WTC11 (cell line): ENCODE data around the gene LINS1. TPM values are rescaled to one million over a fixed set of nuclear protein-coding genes. Genes with fewer than 3 reads are reported as not detected.

Experiments
- ATAC-seq: fragments of 200-7000 bp; cut with Tn5 transposase; 2 replicates; pipeline ENCODE4 v1.10.0; 2021; ENCODE audit warnings: mild to moderate bottlenecking, moderate library complexity
- CTCF ChIA-PET: fragments of 300-600 bp; sonication (Branson Sonifier 250); formaldehyde crosslinking; loops from one replicate; lab custom pipeline; 2021; ENCODE audit warnings: antibody characterized with exemption; lab: Charles Lee
- POLR2A ChIA-PET: fragments of 350-600 bp; sonication (Branson Sonifier 250); formaldehyde crosslinking; loops from one replicate; lab custom pipeline; 2021; ENCODE audit warnings: antibody characterized with exemption; lab: Charles Lee
- DNase-seq: peaks from one replicate; pipeline ENCODE4 v3.0.0; 2021; ENCODE audit warnings: low spot score
- H3K27ac Mint-ChIP-seq: 2 replicates; pipeline ENCODE4 v1.8.0; 2021; ENCODE audit warnings: mixed read lengths
- H3K27me3 Mint-ChIP-seq: 2 replicates; pipeline ENCODE4 v1.8.0; 2021; ENCODE audit warnings: low read depth, mild to moderate bottlenecking, moderate library complexity, mixed read lengths
- H3K36me3 Mint-ChIP-seq: 2 replicates; pipeline ENCODE4 v1.8.0; 2021; ENCODE audit warnings: mixed read lengths
- H3K4me1 Mint-ChIP-seq: 2 replicates; pipeline ENCODE4 v1.8.0; 2022; ENCODE audit warnings: mixed read lengths
- H3K4me3 Mint-ChIP-seq: 2 replicates; pipeline ENCODE4 v1.8.0; 2021; ENCODE audit warnings: mild to moderate bottlenecking, moderate library complexity, mixed read lengths
- H3K9me3 Mint-ChIP-seq: 2 replicates; pipeline ENCODE4 v1.8.0; 2021; ENCODE audit warnings: mixed read lengths
- ESRRA ChIP-seq: sonication (generic); formaldehyde crosslinking; IDR thresholded peaks from 2 replicates; pipeline ENCODE4 v1.8.1; 2022; ENCODE audit warnings: mild to moderate bottlenecking, missing genetic modification reagents, borderline replicate concordance
- FOXP1 ChIP-seq: sonication (generic); formaldehyde crosslinking; IDR thresholded peaks from 2 replicates; pipeline ENCODE4 v1.8.0; 2022; ENCODE audit warnings: missing genetic modification reagents, mild to moderate bottlenecking, moderate library complexity, borderline replicate concordance
- GTF2I ChIP-seq: fragments of 250-450 bp; sonication (Bioruptor Pico); conservative IDR thresholded peaks from 2 replicates; pipeline ENCODE4 v1.4.0; 2021; ENCODE audit warnings: mild to moderate bottlenecking
- MYBL2 ChIP-seq: sonication (generic); formaldehyde crosslinking; IDR thresholded peaks from 2 replicates; pipeline ENCODE4 v1.8.1; 2023; ENCODE audit warnings: mild to moderate bottlenecking, moderate library complexity, missing genetic modification reagents
- NFATC4 ChIP-seq: fragments of 250-450 bp; sonication (Bioruptor Pico); IDR thresholded peaks from 2 replicates; pipeline ENCODE4 v1.9.0; 2021; ENCODE audit warnings: mild to moderate bottlenecking
- SMAD4 ChIP-seq: sonication (generic); formaldehyde crosslinking; IDR thresholded peaks from 2 replicates; pipeline ENCODE4 v1.8.0; 2022; ENCODE audit warnings: mild to moderate bottlenecking, missing genetic modification reagents
- SP1 ChIP-seq: sonication (generic); formaldehyde crosslinking; conservative IDR thresholded peaks from 2 replicates; pipeline ENCODE4 v1.8.1; 2022; ENCODE audit warnings: missing genetic modification reagents
- TCF7 ChIP-seq: sonication (generic); formaldehyde crosslinking; IDR thresholded peaks from 2 replicates; pipeline ENCODE4 v1.8.0; 2022; ENCODE audit warnings: mild to moderate bottlenecking, low read depth, missing genetic modification reagents, moderate library complexity
- TEAD4 ChIP-seq: sonication (generic); formaldehyde crosslinking; IDR thresholded peaks from 2 replicates; pipeline ENCODE4 v1.8.0; 2022; ENCODE audit warnings: mild to moderate bottlenecking, missing genetic modification reagents
- ZNF263 ChIP-seq: sonication (generic); formaldehyde crosslinking; IDR thresholded peaks from 2 replicates; pipeline ENCODE4 v1.8.1; 2022; ENCODE audit warnings: low read depth, mild to moderate bottlenecking, moderate library complexity, missing genetic modification reagents
- total RNA-seq: library from RNA; stranded (reverse); gene quantifications from 3 replicates; pipeline ENCODE4 v1.2.3, GENCODE V29; 2021
- TF ChIP-seq, protein P1 (sequence below): sonication (generic); formaldehyde crosslinking; IDR thresholded peaks from 2 replicates; pipeline ENCODE4 v1.8.1; 2023; ENCODE audit warnings: mild to moderate bottlenecking, missing genetic modification reagents, moderate library complexity
- TF ChIP-seq, protein P2 (sequence below): sonication (generic); formaldehyde crosslinking; IDR thresholded peaks from 2 replicates; pipeline ENCODE4 v1.8.0; 2022; ENCODE audit warnings: mild to moderate bottlenecking, missing genetic modification reagents
- TF ChIP-seq, protein P3 (sequence below): sonication (generic); formaldehyde crosslinking; IDR thresholded peaks from 2 replicates; pipeline ENCODE4 v1.8.1; 2022; ENCODE audit warnings: mild to moderate bottlenecking, moderate library complexity, missing genetic modification reagents
- TF ChIP-seq, protein P4 (sequence below): sonication (generic); formaldehyde crosslinking; IDR thresholded peaks from 2 replicates; pipeline ENCODE4 v1.8.1; 2023; ENCODE audit warnings: mild to moderate bottlenecking, missing genetic modification reagents
- TF ChIP-seq, protein P5 (sequence below): sonication (generic); formaldehyde crosslinking; IDR thresholded peaks from 2 replicates; pipeline ENCODE4 v1.8.0; 2023; ENCODE audit warnings: missing genetic modification reagents
- TF ChIP-seq, protein P6 (sequence below): sonication (generic); formaldehyde crosslinking; conservative IDR thresholded peaks from 2 replicates; pipeline ENCODE4 v1.8.1; 2022; ENCODE audit warnings: mild to moderate bottlenecking, missing genetic modification reagents
- TF ChIP-seq, protein P7 (sequence below): sonication (generic); formaldehyde crosslinking; IDR thresholded peaks from 2 replicates; pipeline ENCODE4 v1.8.1; 2023; ENCODE audit warnings: mild to moderate bottlenecking, missing genetic modification reagents, moderate library complexity
- TF ChIP-seq, protein P8 (sequence below): fragments of 250-450 bp; sonication (Bioruptor Pico); IDR thresholded peaks from 2 replicates; pipeline ENCODE4 v2.1.2; 2022; ENCODE audit warnings: mild to moderate bottlenecking, moderate library complexity
- TF ChIP-seq, protein P9 (sequence below): fragments of 250-450 bp; sonication (Bioruptor Pico); IDR thresholded peaks from 2 replicates; pipeline ENCODE4 v1.9.0; 2021; ENCODE audit warnings: mild to moderate bottlenecking
- TF ChIP-seq, protein P10 (sequence below): sonication (generic); formaldehyde crosslinking; IDR thresholded peaks from 2 replicates; pipeline ENCODE4 v1.8.1; 2022; ENCODE audit warnings: mild to moderate bottlenecking, missing genetic modification reagents, moderate library complexity, borderline replicate concordance

LINS1 gene
- total RNA-seq, 1 experiment from 2014 or later: 10.4 TPM

DNA sequence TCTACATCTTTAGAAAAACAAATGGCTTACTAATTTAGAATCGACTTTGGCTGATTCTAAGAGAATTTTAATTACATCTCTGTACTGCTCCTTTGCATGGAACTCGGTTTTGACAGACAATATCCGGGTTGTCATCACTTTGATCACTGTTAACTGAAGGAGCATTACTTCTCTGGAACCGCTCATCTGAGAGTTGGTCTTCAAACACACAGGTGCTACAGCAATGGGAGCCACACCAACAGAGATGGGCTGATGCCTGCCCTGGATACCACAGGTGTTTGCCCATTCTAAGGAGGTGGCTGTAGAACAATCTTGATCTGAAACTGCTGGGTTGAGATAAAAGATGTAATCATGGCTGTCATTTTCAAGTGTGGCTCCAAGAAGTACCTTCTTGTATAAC is 21.6 kb downstream of the LINS1 start:
- H3K4me1 Mint-ChIP-seq: no peaks in the 10 kb centered on the region
- DNase-seq: no peak
- POLR2A ChIA-PET: no interaction called here
- ATAC-seq: no peak
- TF ChIP-seq GTF2I (CRISPR knock-in tag) (no peak), MYBL2 (CRISPR knock-in tag) (no peak)
- TF ChIP-seq, protein P1, sequence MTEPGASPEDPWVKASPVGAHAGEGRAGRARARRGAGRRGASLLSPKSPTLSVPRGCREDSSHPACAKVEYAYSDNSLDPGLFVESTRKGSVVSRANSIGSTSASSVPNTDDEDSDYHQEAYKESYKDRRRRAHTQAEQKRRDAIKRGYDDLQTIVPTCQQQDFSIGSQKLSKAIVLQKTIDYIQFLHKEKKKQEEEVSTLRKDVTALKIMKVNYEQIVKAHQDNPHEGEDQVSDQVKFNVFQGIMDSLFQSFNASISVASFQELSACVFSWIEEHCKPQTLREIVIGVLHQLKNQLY (CRISPR knock-in tag): no peak
- TF ChIP-seq, protein P2, sequence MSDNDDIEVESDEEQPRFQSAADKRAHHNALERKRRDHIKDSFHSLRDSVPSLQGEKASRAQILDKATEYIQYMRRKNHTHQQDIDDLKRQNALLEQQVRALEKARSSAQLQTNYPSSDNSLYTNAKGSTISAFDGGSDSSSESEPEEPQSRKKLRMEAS (CRISPR knock-in tag): no peak
- TF ChIP-seq, protein P3, sequence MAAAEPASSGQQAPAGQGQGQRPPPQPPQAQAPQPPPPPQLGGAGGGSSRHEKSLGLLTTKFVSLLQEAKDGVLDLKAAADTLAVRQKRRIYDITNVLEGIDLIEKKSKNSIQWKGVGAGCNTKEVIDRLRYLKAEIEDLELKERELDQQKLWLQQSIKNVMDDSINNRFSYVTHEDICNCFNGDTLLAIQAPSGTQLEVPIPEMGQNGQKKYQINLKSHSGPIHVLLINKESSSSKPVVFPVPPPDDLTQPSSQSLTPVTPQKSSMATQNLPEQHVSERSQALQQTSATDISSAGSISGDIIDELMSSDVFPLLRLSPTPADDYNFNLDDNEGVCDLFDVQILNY (CRISPR knock-in tag): no peak
- TF ChIP-seq, all 79 proteins: peak for 0
- H3K4me3 Mint-ChIP-seq: no peak overlapping the region
- H3K9me3 Mint-ChIP-seq: peaks cover 35% of the 10 kb centered on the region
- no peak overlapping the region for H3K27ac Mint-ChIP-seq
- peaks cover 37% of the 10 kb centered on the region for H3K36me3 Mint-ChIP-seq
- no peaks in the 10 kb centered on the region for H3K27me3 Mint-ChIP-seq
- CTCF ChIA-PET: no interaction called here

DNA sequence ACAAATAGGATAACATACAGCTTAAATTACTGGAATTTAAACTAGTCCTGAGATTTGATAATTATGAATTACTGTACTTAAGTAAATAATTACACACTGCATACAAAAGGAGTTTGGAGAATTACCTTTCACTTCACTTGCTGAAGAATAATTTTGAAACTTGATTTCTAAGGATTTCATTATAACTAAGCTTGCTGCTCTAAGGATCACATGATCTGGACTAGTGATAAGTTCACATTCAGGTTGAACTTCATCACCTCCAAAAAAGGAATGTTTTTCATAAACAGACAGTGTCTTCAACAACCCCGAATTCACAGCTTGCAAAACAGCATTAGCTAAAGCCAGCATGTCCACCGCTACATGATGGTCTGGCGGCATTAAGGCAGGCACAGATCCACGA is 28.5 kb downstream of the LINS1 start:
- TF ChIP-seq GTF2I (CRISPR knock-in tag) (no peak), SP1 (CRISPR knock-in tag) (no peak), SMAD4 (CRISPR knock-in tag) (no peak)
- TF ChIP-seq, protein P4, sequence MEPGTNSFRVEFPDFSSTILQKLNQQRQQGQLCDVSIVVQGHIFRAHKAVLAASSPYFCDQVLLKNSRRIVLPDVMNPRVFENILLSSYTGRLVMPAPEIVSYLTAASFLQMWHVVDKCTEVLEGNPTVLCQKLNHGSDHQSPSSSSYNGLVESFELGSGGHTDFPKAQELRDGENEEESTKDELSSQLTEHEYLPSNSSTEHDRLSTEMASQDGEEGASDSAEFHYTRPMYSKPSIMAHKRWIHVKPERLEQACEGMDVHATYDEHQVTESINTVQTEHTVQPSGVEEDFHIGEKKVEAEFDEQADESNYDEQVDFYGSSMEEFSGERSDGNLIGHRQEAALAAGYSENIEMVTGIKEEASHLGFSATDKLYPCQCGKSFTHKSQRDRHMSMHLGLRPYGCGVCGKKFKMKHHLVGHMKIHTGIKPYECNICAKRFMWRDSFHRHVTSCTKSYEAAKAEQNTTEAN: no peak
- TF ChIP-seq, protein P5, sequence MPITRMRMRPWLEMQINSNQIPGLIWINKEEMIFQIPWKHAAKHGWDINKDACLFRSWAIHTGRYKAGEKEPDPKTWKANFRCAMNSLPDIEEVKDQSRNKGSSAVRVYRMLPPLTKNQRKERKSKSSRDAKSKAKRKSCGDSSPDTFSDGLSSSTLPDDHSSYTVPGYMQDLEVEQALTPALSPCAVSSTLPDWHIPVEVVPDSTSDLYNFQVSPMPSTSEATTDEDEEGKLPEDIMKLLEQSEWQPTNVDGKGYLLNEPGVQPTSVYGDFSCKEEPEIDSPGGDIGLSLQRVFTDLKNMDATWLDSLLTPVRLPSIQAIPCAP (CRISPR knock-in tag): no peak
- TF ChIP-seq, protein P6, sequence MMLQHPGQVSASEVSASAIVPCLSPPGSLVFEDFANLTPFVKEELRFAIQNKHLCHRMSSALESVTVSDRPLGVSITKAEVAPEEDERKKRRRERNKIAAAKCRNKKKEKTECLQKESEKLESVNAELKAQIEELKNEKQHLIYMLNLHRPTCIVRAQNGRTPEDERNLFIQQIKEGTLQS (CRISPR knock-in tag): no peak
- TF ChIP-seq, protein P7, sequence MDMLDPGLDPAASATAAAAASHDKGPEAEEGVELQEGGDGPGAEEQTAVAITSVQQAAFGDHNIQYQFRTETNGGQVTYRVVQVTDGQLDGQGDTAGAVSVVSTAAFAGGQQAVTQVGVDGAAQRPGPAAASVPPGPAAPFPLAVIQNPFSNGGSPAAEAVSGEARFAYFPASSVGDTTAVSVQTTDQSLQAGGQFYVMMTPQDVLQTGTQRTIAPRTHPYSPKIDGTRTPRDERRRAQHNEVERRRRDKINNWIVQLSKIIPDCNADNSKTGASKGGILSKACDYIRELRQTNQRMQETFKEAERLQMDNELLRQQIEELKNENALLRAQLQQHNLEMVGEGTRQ: no peak
- TF ChIP-seq, protein P8, sequence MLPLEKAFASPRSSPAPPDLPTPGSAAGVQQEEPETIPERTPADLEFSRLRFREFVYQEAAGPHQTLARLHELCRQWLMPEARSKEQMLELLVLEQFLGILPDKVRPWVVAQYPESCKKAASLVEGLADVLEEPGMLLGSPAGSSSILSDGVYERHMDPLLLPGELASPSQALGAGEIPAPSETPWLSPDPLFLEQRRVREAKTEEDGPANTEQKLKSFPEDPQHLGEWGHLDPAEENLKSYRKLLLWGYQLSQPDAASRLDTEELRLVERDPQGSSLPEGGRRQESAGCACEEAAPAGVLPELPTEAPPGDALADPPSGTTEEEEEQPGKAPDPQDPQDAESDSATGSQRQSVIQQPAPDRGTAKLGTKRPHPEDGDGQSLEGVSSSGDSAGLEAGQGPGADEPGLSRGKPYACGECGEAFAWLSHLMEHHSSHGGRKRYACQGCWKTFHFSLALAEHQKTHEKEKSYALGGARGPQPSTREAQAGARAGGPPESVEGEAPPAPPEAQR: no peak
- DNase-seq: no peak
- no peak overlapping the region for H3K27ac Mint-ChIP-seq
- no peaks in the 10 kb centered on the region for H3K9me3 Mint-ChIP-seq
- no peaks in the 10 kb centered on the region for H3K4me1 Mint-ChIP-seq
- CTCF ChIA-PET: interaction anchor here (0.7 to 1.8 kb wide), 2 partner anchors 223 to 442 kb away, joined by 4 to 9 read pairs; no protein-coding TSS in a partner anchor
- ATAC-seq: no peak
- H3K27me3 Mint-ChIP-seq: no peaks in the 10 kb centered on the region
- H3K36me3 Mint-ChIP-seq: peaks cover 16% of the 10 kb centered on the region
- POLR2A ChIA-PET: no interaction called here
- no peak overlapping the region for H3K4me3 Mint-ChIP-seq

DNA sequence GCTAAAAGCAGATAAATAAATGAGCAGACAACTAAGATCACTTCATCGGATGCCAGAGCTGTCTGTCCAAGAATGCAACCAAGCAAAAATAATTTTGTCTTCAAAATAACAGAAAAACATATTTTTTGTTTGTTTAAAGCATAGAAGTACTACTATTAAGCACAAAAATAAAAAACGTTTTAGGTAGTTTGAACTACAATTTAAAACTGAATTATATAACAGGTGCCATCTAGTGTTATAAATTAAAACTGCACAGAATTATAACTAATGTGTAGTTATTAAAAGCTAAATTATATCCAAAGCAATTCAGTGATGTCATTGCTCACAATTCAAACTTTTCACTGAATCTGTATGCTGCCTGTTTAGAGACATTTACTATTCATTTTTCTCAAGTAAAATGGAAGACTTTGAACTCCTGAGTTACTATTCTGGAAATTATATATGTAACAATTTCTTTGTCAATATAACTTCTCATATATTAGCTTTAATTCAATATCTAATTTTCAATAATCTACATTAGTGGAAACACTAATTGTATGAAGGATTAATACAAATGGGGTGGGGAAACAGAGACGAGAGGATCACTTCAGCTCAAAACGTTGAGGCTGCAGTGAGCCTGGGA is 29.5 kb downstream of the LINS1 start:
- no peaks in the 10 kb centered on the region for H3K4me1 Mint-ChIP-seq
- no peak for ATAC-seq
- no peaks in the 10 kb centered on the region for H3K27me3 Mint-ChIP-seq
- no peak overlapping the region for H3K4me3 Mint-ChIP-seq
- H3K36me3 Mint-ChIP-seq: peaks cover 14% of the 10 kb centered on the region
- no peaks in the 10 kb centered on the region for H3K9me3 Mint-ChIP-seq
- ChIA-PET POLR2A (no interaction called here), CTCF (interaction anchor here (0.6 to 1.8 kb wide), 4 partner anchors 222 to 361 kb away, joined by 4 to 9 read pairs (median 4); partner anchors contain the start of gene ADAMTS17)
- no peak overlapping the region for H3K27ac Mint-ChIP-seq
- no peak for DNase-seq
- no peak for TF ChIP-seq NFATC4
- TF ChIP-seq, protein P9, sequence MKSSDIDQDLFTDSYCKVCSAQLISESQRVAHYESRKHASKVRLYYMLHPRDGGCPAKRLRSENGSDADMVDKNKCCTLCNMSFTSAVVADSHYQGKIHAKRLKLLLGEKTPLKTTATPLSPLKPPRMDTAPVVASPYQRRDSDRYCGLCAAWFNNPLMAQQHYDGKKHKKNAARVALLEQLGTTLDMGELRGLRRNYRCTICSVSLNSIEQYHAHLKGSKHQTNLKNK: no peak
- TF ChIP-seq, protein P10, sequence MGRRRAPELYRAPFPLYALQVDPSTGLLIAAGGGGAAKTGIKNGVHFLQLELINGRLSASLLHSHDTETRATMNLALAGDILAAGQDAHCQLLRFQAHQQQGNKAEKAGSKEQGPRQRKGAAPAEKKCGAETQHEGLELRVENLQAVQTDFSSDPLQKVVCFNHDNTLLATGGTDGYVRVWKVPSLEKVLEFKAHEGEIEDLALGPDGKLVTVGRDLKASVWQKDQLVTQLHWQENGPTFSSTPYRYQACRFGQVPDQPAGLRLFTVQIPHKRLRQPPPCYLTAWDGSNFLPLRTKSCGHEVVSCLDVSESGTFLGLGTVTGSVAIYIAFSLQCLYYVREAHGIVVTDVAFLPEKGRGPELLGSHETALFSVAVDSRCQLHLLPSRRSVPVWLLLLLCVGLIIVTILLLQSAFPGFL: no peak
- no peak for TF ChIP-seq ZNF263
- TF ChIP-seq, protein P2 (CRISPR knock-in tag): no peak
- no peak for TF ChIP-seq TEAD4 (CRISPR knock-in tag)
- no peak for TF ChIP-seq ESRRA (CRISPR knock-in tag)
- no peak for TF ChIP-seq FOXP1 (CRISPR knock-in tag)
- TF ChIP-seq TCF7 (CRISPR knock-in tag): no peak
